Measurements from ENCODE around the gene SLC34A3.

The SLC34A3 gene

GRCh38 chr9:137195525-137196220, 35.0 kb upstream of the SLC34A3 start:
- in situ Hi-C loops (cut with MboI; ENCODE audit: low sequenced_read_pairs) = no loop called here

DNA sequence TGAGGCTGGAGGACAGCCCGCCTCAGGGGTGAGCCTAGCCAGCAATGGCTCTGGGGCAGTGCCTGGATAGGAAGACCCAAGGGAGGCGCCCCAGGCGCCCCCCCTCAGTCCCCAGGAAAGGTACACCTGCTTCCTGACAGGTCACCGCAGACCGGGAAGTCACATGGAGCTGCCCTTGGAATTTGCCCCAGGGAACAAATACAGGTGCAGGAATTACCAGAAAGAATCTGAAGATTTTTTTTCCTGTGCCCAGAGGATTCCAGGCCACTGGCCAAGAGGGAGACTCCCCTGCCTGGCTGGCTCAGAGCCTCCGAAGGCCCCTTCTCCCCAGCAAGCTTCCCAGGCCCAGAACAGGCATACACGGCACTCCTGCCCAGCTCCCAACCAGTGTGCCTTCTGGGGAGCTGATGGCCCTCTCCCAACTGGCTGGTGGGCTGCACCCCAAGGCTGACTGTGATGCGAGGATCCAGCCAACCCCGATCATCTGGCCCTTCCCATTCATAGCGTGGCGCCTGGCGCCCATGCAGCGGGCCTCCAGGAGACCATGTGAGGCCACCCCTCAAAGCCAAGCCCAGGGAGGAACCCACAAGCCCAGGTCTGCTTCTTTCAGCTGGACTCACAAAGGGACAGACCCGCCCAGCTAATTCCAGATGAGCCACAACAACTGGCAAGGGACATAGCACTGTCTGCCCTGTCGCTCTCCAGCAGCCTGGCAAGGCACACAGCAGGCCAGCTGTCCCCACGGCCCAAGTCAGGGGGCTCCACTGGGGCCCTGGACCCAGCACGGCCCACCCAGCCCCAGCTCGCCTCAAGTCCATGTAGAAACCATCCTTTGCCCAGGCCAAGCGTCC, 32.4 kb upstream of the SLC34A3 start:
- in situ Hi-C loops (cut with MboI; ENCODE audit: low sequenced_read_pairs) = no loop called here

GRCh38 chr9:137198902-137199283, 31.8 kb upstream of the SLC34A3 start:
- in situ Hi-C loops (cut with MboI; ENCODE audit: low sequenced_read_pairs) = no loop called here

- in situ Hi-C loops (cut with MboI; ENCODE audit: low sequenced_read_pairs) = no loop called here
Measured at GRCh38 chr9:137199411-137200121, 31.1 kb upstream of the SLC34A3 start.

- in situ Hi-C loops (cut with MboI; ENCODE audit: low sequenced_read_pairs) = no loop called here
Measured at GRCh38 chr9:137200311-137201204, 30.1 kb upstream of the SLC34A3 start, which contains the start of gene TPRN. Gene TPRN (minus strand): TSS chr9:137200741. CDS start chr9:137200711, 30 bp downstream.

GRCh38 chr9:137201205-137201868, 29.4 kb upstream of the SLC34A3 start:
- in situ Hi-C loops (cut with MboI; ENCODE audit: low sequenced_read_pairs) = no loop called here

DNA sequence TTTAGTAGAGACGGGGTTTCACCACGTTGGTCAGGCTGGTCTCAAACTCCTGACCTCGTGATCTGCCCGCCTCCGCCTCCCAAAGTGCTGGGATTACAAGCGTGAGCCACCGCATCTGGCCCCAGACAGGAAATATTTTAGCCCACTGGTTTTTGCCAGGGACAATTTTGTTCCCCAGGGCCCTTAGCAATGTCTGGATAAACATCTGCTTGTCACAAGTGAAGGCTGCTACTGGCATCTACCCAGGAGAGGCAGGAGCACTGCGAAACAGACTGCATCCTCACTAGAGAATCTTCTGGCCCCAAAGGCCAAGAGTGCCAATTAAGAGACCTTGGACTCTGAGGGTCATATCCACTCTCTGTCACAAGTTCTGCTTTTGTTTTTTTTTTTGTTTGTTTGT, 27.7 kb upstream of the SLC34A3 start:
- in situ Hi-C loops (cut with MboI; ENCODE audit: low sequenced_read_pairs) = no loop called here

GRCh38 chr9:137204731-137205125, 26.0 kb upstream of the SLC34A3 start:
- in situ Hi-C loops (cut with MboI; ENCODE audit: low sequenced_read_pairs) = no loop called here

DNA sequence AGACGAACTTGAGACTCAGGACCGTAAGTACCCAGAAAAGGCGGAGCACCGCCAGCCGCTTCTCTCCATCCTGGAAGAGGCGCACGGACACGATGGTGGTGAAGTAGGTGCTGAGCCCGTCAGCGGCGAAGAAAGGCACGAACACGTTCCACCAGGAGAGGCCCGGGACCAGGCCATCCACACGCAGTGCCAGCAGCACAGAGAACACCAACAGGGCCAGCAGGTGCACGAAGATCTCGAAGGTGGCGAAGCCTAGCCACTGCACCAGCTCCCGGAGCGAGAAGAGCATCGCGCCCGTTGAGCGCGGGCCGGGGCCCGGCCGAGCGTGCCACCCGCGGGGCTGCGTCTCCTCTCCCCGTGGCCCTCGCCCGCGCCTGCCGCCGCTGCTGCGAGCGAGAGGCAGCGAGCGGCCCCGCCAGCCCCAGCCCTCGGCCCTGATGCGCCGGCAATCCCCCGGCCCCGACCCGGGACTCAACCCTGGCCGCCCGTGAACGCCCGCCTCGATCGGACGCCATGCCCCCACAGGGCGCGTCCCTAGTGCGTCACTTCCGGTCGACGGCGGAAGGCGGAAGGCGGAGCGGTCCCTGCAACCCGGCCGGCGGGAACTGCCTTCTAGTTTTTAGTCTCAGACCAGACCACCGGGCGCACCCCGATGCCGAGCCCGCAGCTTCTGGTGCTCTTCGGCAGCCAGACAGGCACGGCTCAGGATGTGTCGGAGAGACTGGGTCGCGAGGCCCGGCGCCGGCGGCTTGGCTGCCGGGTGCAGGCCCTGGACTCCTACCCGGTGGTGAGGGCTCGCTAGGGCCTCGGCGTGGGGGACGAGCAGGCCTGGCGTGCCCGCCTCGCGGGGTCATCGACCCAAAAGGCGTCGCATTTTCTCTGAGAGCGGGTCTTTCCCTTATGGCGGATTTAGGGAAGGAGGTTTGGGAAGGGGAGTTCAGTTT, 25.3 kb upstream of the SLC34A3 start, which contains the start of the genes NDOR1 and TMEM203:
Gene NDOR1, plus strand, starts transcription at position 575 of the 944 bp plus-strand sequence. Its CDS starts 78 bp downstream, at position 653.
Gene TMEM203, minus strand, starts transcription at position 523 of the 944 bp plus-strand sequence. Its CDS starts 234 bp downstream, at position 289.
- in situ Hi-C loops (cut with MboI; ENCODE audit: low sequenced_read_pairs) = no loop called here

GRCh38 chr9:137206602-137207001, 24.1 kb upstream of the SLC34A3 start:
- in situ Hi-C loops (cut with MboI; ENCODE audit: low sequenced_read_pairs) = no loop called here

- in situ Hi-C loops (cut with MboI; ENCODE audit: low sequenced_read_pairs) = no loop called here
Measured at GRCh38 chr9:137211532-137211931, 19.2 kb upstream of the SLC34A3 start.

DNA sequence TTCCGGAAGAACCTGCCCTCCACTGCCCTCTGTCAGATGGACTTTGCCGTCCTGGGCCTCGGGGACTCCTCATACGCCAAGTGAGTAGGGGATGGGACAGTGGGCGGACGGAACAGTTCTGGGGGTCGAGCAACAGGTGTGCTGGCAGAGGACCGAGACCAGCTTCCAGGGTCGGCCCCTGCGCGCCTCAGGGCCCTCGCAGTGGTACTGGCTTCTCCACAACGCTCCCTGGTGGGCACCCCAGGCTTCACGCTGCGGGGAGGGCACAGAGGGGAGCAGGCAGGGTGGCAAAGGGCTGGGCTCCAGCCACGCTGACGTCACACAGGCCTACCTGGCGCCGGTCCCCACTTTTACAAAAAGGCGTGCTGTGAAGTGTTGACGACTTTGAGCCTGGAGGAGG, 18.2 kb upstream of the SLC34A3 start:
- in situ Hi-C loops (cut with MboI; ENCODE audit: low sequenced_read_pairs) = no loop called here

DNA sequence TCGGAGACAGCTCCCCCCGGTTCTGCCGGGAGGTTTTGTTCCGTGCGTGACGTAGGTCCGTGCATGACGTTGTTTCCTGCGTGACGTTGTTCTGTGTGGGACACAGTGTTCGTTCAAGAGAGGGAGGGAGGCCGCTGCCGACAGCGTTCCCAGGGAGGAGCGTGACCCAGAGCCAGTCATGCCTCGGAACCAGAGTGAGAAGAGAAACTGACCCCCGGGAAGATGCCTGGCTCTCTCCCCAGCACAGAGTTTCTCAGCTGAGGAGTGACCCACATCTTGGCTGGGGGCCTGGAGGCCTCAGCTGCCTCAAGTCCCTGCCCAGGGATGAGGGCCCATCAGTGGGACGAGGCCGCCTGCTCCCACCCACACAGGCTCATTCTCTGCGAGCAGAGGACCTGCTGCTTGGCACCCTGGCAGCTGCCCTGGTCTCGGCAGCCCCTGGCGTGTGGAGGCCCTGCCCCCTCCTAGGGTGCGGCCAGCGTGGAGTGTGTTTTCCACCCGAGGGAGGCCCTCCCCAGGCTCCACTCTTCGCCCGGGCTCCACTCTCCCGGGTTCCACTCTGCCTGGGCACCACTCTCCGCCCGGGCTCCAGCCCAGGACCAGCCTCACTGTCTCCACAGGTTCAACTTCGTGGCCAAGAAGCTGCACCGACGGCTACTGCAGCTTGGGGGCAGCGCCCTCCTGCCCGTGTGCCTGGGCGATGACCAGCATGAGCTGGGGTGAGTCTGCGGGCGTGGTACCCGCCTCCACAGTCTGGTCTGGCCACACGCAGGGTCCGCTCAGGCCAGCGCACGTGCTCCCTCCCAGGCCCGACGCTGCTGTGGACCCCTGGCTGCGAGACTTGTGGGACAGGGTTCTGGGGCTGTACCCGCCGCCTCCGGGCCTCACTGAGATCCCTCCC, 17.3 kb upstream of the SLC34A3 start:
- in situ Hi-C loops (cut with MboI; ENCODE audit: low sequenced_read_pairs) = no loop called here

DNA sequence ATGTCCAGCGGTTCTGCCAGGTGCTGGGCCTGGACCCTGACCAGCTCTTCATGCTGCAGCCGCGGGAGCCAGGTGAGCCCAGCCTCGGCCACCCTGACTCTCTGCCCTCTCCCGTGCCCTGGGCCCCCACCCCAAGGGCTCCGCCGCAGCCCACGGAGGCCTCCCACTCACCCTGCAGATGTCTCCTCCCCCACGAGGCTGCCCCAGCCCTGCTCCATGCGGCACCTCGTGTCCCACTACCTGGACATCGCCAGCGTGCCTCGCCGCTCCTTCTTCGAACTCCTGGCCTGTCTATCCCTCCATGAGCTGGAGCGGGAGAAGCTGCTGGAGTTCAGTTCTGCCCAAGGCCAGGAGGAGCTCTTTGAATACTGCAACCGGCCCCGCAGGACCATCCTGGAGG, 16.1 kb upstream of the SLC34A3 start:
- in situ Hi-C loops (cut with MboI; ENCODE audit: low sequenced_read_pairs) = no loop called here

GRCh38 chr9:137215196-137215986, 15.3 kb upstream of the SLC34A3 start:
- in situ Hi-C loops (cut with MboI; ENCODE audit: low sequenced_read_pairs) = no loop called here

DNA sequence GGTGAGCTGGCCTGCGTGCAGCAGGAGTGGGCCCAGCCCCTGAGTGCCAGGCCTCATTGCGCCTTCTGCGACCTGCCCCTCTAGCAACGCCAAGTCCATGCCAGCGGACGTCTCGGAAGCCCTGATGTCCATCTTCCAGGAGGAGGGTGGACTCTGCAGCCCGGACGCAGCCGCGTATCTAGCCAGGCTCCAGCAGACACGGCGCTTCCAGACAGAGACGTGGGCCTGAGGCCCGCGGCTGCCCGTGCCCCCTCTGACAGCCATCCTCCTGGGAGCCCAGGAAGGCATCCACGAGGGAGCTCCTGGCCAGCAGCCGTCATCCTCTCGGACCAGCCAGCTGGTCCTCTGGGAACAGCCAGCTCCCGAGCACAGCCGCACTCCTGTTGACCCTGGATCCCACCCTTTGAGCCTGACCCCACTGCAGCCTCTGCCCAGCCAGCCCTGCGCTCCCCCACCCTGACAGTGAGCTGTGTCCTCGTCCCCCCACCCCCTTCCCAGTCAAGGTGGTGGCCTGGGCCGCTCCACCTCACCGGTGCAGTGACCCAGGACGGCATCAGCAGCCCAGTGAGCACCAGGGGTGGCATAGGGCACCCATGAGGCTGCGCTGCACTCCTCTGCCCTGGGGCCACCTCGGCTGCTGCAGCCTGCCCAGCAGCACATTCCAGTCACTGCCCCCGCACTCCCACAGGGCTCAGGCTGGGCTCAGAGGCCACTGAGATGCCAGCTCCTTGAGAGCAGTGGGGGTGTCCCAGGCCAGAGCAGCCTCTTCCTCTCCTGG, 14.3 kb upstream of the SLC34A3 start:
- in situ Hi-C loops (cut with MboI; ENCODE audit: low sequenced_read_pairs) = no loop called here

Data from HL-60/S4 treated with retinoic acid at 250 ng/mL for 4 days and 3 days (cell line).